IPS-NIHi7 (cell line): ENCODE measurements around the gene RASA1.
"Not testable (repeated sequence)": the region's sequence is repeated elsewhere in the genome, so short reads cannot be mapped to it uniquely, and the experiment has no call there.

ENCODE experiments used
- DNase-seq: peaks from one replicate; pipeline ENCODE4 v3.0.0; 2012; ENCODE audit warnings: mixed read lengths; ENCODE audit errors: extremely low spot score

Gene RASA1

GRCh38 chr5:87267574-87268125 lies at the start of gene RASA1:
Gene RASA1, plus strand, starts transcription at chr5:87267883. Its CDS starts 569 bp downstream, at chr5:87268452.
- DNase-seq, result peak; percentile 94

GRCh38 chr5:87229780-87230179 lies 37.9 kb upstream of the RASA1 start:
- no peak for DNase-seq

- no peak for DNase-seq
Observed at GRCh38 chr5:87231037-87231808, 36.5 kb upstream of the RASA1 start.

DNA sequence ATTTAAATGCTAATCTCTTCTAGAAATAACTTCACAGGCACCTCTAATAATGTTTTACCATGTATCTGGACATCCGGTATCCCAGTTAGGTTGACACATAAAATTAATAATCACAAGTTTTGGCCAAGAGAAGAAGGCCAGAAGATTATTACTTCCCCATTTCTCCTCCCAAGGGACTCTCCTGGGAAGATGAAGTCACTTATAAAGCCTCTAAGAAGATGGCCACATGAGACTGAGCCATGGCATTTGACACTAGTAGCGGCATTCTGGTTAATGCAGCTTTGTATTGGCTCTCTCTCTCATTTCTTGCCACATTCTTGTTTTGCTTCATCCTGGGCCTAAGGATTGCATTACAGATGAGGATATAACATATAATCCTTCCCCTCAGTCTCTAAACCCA lies 34.5 kb upstream of the RASA1 start:
- no peak for DNase-seq

- no peak for DNase-seq
Observed at GRCh38 chr5:87241555-87241954, 26.1 kb upstream of the RASA1 start.

DNA sequence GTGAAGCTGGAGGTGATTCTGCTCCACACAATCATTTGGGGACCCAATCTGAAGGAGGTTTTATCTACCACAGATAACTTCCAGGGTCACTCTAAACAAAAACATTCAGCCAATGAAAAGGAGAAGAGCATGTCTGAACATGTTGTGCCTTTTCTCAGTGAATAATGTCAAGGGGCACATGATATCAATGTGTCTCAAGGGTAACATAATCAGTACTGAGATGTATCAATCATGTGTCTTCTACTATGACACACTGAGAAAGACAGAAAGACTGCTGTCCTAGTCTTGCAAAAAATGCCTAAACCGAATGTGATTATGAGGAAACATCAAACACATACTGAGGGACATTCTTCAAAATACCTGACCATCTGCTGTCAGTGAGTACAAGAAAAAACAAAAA lies 25.4 kb upstream of the RASA1 start:
- DNase-seq, result no peak

GRCh38 chr5:87243161-87243844 lies 24.4 kb upstream of the RASA1 start:
- no peak for DNase-seq

GRCh38 chr5:87245451-87245850 lies 22.2 kb upstream of the RASA1 start:
- DNase-seq, result no peak

GRCh38 chr5:87246061-87246460 lies 21.6 kb upstream of the RASA1 start:
- no peak for DNase-seq

DNA sequence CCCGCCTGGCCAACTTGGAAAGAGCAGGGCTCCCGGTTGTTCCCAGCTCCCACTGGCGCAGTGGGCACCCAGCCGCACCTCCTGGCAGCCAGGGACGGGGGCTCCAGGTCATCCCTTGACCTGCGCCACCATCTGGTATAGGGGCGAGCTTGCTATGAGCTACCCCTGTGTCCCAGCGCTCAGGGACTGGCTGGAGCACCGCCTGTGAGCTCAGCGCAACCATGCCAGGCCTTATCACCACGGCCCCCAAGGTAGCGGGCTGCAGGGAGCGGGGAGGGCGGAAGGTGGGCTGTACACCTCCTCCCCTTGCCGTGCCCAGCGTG lies 15.4 kb upstream of the RASA1 start:
- no peak for DNase-seq

GRCh38 chr5:87254035-87254434 lies 13.6 kb upstream of the RASA1 start:
- DNase-seq, result no peak

- DNase-seq, result no peak
Observed at GRCh38 chr5:87258507-87258906, 9.2 kb upstream of the RASA1 start.

GRCh38 chr5:87260604-87261192 lies 7.0 kb upstream of the RASA1 start:
- no peak for DNase-seq

DNA sequence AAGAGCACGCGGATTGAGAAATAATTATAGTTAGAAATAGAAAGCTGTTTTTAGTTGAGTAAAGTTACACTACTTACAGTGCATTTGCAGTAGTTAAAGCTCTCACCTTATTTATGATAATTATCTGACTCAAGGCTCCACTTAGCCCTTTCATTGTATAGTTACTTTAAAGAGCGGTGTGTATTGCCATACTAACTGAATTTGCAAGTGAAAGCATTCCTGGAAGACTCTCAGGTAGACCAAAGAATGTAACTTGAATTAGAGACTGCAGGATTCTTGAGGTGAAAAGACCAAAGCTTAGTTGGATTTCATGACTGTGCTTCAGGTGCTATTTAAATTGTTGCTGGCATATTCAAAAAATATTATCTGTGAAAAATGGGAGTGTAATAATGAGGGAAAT lies 4.2 kb upstream of the RASA1 start:
- peak; percentile 14 for DNase-seq

DNA sequence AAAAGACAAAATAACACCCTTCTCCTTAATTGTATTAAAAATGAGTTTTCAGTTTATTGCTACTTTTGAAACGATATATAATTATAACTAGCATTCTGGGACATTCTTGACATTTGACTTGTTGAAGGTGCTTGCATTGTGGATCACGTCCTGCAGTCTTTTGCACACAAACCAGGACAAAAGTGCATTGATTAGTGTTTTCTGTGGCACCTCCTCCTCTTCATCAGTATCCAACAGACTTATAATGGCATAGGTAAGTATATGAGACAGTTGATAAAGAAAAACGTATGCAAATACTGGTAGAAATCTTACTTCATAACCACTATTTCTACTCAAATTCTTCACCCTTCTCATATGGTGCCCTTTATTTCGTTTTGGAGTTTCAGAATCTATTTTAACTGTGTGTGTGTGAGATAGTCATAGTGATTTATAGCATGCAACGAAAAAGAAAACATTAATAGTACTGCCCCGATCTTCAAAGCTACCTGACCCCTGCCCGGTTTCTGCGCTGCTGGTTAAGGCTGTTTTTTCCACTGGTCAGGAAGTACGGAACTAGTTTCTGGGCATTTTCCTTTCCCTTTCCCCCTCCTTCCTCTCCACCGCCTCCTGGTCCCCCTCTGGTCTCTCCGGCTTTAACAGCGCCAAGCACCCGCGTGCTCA lies 639 bp upstream of the RASA1 start:
- DNase-seq, result no peak

- peak; percentile 63 for DNase-seq
Observed at GRCh38 chr5:87268126-87268969, 665 bp downstream of the RASA1 start.

- DNase-seq, result no peak
Observed at GRCh38 chr5:87268970-87269377, 1.3 kb downstream of the RASA1 start.

GRCh38 chr5:87270888-87271287 lies 3.2 kb downstream of the RASA1 start:
- not testable (repeated sequence) for DNase-seq

DNA sequence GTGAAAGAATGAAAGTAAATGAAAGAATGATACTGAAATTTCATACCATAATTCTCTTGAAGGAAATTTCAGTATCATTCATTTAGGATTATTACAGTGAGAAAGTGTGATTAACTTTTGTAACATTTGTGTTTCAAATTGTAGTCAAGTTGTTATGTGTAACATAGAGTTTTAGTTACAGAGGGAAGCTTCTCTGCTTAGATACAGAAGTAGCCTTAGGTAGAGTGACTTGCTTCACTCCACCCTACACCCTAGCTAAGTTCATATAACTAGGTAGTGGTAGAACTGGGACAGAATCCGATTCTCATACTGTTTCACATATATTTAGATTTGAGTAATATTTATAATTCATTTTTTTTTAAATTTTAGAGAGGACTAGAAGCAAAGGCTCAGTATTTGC lies 9.0 kb downstream of the RASA1 start:
- DNase-seq, result no peak

DNA sequence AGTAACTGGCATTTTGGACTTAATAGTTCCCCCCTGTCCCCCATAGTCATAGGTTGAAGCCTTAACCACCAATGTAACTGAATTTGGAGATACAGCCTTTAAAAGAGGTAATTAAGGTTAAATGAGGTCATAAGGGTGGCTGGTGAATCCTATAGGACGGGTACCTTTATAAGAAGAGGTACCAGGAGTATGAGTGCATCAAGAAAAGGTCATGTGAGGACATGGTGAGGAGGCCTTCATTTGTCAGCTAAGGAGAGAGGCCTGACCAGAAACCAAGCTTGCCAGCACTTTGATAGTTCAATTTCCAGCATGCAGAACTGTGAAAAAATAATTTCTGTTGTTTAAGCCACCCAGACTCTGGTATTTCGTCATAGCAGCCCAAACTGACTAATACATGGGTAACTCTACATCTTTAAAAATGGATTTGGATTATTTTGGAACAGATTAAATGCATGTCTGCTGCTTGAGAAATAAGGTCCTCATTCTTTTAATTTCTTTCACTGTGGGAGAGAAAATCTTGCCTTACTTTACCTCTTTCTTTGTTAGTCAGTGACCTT lies 9.7 kb downstream of the RASA1 start:
- no peak for DNase-seq

DNA sequence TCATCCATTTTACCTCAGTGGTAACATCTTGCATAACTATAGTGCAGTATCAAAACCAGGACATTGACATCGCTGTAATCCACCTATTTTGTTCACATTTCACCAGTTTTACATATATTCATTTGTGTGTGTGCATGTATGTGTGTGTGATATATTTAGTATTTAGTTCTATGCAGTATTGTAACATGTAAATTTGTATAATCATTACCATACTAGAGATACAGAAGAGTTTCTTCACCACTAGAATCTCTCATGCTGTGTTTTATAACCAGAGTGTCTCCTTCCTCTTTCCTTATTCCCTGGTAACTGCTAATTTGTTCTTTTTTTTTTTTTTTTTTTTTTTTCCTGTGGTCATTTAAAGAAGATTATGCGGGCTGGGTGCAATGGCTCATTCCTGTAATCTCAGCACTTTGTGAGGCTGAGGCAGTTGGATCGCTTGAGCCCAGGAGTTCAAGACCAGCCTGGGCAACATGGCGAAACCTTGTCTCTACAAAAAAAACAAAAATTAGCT lies 11.0 kb downstream of the RASA1 start:
- DNase-seq, result no peak
